ENCODE results near the gene MARCO.

- TF ChIP-seq CTCF (IDR thresholded peaks at IDR 0.05), result no peak
- no peak for TF ChIP-seq POLR2A (IDR thresholded peaks at IDR 0.05)
Observed at GRCh38 chr2:118932949-118933348, 9.0 kb upstream of the MARCO start.
